ENCODE results near the gene C1D.
"Not testable (repeated sequence)": the region's sequence is repeated elsewhere in the genome, so short reads cannot be mapped to it uniquely, and the experiment has no call there.

C1D gene

GRCh38 chr2:67999332-67999731 is 63.5 kb downstream of the C1D start:
- no peak for DNase-seq (ENCODE audit: low spot score)

GRCh38 chr2:67997903-67998302 is 64.9 kb downstream of the C1D start:
- DNase-seq (ENCODE audit: low spot score), result no peak

- no peak for DNase-seq (ENCODE audit: low spot score)
Observed at GRCh38 chr2:67997528-67997900, 65.3 kb downstream of the C1D start.

- DNase-seq (ENCODE audit: low spot score), result no peak
Observed at GRCh38 chr2:67996772-67997527, 65.9 kb downstream of the C1D start.

- no peak for DNase-seq (ENCODE audit: low spot score)
Observed at GRCh38 chr2:67994716-67995115, 68.1 kb downstream of the C1D start.

- not testable (repeated sequence) for DNase-seq (ENCODE audit: low spot score)
Observed at GRCh38 chr2:67994069-67994468, 68.7 kb downstream of the C1D start.

- DNase-seq (ENCODE audit: low spot score), result peak; percentile 26
Observed at GRCh38 chr2:67993329-67993728, 69.5 kb downstream of the C1D start.

- no peak for DNase-seq (ENCODE audit: low spot score)
Observed at GRCh38 chr2:67991456-67991855, 71.3 kb downstream of the C1D start.
